HG03565 (cell line): ENCODE data around the gene TERB1.

Experiments
- ATAC-seq: cut with Tn5 transposase; IDR thresholded peaks from one replicate; pipeline ENCODE4 v1.9.1; 2021; ENCODE audit warnings: mild to moderate bottlenecking, moderate library complexity; ENCODE audit not compliant: unreplicated experiment

Gene TERB1

GRCh38 chr16:66801320-66802105 is at the start of gene TERB1:
TSS of gene TERB1 (minus strand) at chr16:66801584. CDS start at chr16:66796798, 4,786 bp downstream.
- no peak for ATAC-seq

DNA sequence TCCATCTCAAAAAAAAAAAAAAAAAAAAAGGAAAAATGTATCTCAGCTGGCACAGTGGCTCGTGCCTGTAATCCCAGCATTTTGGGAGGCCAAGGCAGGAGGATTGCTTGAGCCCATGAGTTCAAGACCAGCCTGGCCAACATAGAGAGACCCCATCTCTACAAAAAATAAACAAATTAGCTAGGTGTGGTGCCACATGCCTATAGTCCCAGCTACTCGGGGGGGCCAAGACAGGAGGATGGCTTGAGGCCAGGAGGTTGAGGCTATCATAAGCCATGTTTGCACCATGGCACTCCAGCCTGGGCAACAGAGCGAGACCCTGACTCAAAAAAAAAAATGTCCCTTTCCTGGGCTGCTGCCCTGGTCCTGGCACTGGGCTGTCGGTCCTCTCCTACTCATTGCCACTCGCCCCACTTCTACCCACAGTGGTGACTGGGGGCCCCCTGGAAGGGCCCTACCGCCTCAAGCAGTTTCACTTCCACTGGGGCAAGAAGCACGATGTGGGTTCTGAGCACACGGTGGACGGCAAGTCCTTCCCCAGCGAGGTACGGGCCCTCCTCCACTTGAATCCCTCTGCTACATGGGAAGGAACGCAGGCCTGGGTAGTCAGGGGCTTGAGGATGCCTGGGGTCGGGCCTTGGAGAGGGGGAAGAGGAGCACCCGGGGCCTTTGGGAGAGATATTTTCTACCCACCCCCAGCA is 48.9 kb upstream of the TERB1 start:
- ATAC-seq: no peak

DNA sequence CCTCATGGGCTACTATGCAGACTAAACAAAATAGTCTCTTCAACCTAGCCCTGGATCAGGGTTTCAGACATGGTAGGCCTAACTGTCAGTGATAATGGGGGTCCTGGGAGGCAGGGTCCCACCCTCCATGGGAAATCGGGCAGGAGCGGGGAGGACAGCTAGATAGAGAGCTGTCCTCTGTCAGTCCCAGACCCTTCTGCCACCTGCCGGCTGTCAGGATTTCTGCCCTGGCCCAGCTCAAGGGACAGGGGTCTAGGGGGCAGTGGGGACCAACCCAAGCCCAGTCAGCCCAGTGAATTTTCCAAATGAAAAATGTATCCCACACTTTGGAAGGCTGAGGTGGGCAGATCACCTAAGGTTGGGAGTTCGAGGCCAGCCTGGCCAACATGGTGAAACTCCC is 48.2 kb upstream of the TERB1 start:
- no peak for ATAC-seq

- no peak for ATAC-seq
These were observed 47.6 kb upstream of the TERB1 start for GRCh38 chr16:66849021-66849420.

DNA sequence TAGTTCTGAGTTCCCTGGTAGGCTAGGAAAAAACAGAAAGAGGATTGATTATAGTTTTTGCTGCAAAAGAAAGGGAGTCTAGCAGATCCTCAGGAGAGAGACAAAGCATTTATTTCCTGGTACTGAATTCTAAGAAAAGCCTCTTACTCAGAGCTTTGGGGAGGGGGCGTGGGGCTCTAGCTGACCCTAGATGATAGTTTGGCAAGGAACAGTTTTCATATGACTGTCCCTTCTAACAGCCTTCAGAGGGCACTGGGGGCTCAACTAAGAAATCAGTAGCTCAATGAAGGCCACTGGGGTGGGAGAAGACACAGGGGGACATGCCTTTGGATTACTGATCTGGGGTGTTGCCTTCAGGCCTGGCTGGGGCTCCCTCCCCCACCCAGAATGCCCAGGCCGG is 46.8 kb upstream of the TERB1 start:
- ATAC-seq: no peak

- no peak for ATAC-seq
These were observed 46.2 kb upstream of the TERB1 start for GRCh38 chr16:66847533-66848067.

GRCh38 chr16:66846831-66847230 is 45.4 kb upstream of the TERB1 start:
- no peak for ATAC-seq

DNA sequence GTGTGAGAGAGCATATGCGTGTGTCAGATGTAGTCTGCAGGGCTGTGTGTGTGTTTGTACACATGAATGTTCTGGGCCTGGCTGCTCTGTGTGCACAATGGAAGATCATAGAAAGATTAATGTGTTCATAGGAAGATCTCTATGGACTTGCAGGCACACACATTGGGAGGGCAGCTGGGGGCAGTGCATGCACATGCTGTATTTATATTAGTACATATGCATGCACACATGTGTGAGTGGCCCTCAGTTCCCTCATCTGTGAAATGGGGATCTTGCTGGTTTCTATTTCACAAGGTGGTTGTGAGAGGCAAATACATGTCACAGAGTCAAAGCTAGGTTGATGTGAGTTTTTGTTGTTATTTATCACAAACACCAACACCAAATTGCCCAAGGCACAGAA is 44.9 kb upstream of the TERB1 start:
- ATAC-seq: no peak

DNA sequence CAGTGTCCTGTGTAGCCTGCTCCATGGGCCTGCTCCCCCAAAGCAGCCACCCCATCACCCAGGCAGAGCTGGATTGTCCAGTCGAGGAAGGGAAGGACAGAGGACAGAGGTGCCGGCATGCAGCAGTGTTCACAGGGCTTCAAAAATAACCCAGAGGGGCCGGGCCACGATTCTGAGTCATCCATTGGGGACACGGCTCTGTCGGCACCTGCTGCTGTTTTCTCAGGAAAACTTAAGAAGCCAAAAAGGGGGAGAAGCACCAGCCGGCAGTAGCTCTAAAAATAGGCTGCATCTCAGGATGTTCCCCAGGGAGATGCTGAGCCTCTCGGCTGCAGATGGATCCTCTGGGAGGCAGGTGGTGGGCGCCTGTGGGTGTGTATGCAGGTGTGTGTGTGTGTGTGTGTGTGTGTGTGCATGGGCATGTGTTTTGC is 44.4 kb upstream of the TERB1 start:
- ATAC-seq: no peak

- no peak for ATAC-seq
These were observed 43.7 kb upstream of the TERB1 start for GRCh38 chr16:66845080-66845410.

DNA sequence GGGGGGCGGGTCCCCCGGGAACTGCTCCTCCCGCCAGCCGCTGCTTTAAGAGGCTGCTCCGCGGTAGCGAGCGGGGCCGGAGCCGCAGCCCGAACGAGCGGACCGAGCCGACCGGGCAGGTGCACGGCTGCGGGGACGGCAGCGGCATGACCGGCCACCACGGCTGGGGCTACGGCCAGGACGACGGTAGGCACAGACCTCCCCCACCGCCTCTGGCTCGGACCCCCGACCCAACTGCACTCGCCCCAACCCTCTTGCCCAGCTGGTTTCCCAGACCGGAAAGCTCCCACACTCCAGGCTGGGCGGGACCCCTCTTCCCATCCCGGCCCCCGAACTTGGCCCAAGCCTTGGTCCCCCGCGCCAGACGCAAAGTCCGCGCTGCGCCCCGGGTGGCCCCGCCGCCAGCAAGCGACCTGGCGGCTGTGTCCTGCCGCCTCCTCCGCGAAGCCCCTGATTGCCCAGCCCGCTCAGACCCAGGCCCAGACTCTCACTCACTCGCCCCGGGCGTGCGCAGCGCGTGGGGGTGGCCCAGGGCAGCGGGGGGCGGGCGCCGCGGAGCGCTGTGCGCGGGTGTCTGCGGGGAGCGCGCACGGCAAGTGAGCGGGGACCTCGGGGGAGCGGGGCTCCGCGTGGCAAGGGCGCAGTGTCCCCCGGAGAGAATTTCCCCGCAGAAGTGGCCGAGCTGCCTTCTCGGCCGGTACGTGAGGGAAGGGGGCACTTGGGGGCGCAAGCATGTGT is 43.1 kb upstream of the TERB1 start, which contains the start of gene CA7:
TSS of gene CA7 (plus strand) at position 73 of the 738 bp plus-strand sequence. CDS start at position 147, 74 bp downstream.
- ATAC-seq: no peak

DNA sequence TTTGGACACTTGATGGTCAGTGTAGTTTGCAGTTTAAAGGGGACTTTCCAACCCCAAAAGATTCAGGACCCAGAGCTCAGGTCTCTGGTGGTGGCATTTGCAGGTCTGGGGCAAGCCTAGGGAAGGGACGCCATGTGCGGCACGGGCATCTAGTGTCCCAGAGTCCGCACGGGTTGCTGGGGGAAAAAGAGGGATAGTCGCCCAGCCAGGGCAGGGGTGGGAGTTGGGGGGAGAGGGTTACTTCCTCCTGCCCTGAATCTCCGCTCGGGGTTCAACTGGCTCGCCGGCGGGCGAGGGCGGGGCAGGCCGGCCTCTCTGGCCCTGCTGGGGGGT is 42.6 kb upstream of the TERB1 start:
- no peak for ATAC-seq

- ATAC-seq: no peak
These were observed 41.8 kb upstream of the TERB1 start for GRCh38 chr16:66843191-66843590.

DNA sequence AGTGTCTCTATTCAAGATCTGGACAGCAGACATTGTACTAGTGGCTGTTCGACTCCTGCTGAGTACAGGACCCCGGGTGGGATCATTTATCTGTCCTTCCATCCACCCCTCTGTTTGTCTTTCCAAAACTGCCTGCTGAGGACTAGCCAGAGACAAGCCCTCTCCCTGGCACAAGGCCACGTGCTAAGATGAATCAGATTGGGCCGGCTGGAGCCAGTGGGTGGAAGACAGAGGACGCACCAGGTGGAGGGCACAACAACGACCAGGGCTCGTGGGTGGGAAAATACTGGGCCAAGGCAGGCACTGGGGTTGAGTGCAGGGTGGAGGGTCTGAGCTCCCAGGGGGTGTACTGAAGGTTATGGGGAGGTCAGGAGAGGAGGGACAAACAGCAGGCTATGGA is 41.4 kb upstream of the TERB1 start:
- ATAC-seq: no peak

GRCh38 chr16:66841366-66841765 is 40.0 kb upstream of the TERB1 start:
- ATAC-seq: no peak

DNA sequence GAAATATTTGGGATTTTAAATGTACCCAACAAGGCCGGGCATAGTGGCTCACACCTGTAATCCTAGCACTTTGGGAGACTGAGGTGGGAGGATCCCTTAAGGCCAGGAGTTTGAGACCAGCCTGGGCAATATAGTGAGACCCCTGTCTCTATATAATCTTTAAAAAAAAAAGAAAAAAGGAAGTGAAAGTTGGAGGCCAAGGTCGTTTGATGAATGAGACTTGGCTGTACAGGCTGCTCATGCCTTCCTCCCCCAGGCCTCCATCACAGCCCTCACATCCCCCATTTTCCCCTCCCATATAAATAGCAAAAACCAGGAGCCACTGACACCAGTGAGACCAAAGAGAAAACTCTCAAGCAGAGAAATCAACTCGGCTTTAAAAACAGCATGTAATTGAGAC is 39.5 kb upstream of the TERB1 start:
- ATAC-seq: no peak

- ATAC-seq: no peak
These were observed 33.4 kb upstream of the TERB1 start for GRCh38 chr16:66834746-66835145.

DNA sequence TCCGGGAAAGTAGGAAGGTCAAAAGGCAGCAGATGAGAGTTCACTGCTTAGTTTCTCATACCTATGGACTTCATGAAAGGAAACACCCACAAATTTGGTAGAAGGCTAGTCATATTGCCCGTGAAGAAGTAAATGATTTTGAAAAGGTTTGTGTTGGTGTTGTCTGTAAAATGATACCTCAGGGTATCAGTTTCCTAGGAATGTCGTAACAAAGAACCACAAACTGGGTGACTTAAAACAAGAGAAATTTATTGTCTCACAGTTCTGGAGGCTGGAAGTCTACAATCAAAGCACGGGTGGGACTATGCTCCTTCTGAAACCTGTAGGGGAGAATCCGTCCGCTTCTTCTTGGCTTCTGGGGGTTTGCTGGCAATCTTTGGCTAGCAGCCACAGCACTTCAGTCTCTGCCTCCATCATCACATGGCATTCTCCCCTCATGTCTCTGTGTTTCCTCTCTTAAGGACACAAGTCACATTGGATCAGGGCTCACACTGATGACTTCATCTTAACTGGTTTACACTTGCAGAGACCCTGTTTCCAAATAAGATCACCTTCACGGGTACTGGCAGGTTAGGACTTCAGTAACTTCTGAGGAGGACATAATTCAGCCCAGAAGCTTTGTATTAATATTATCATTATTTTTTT is 31.4 kb upstream of the TERB1 start:
- ATAC-seq: no peak

GRCh38 chr16:66832190-66832589 is 30.8 kb upstream of the TERB1 start:
- no peak for ATAC-seq

DNA sequence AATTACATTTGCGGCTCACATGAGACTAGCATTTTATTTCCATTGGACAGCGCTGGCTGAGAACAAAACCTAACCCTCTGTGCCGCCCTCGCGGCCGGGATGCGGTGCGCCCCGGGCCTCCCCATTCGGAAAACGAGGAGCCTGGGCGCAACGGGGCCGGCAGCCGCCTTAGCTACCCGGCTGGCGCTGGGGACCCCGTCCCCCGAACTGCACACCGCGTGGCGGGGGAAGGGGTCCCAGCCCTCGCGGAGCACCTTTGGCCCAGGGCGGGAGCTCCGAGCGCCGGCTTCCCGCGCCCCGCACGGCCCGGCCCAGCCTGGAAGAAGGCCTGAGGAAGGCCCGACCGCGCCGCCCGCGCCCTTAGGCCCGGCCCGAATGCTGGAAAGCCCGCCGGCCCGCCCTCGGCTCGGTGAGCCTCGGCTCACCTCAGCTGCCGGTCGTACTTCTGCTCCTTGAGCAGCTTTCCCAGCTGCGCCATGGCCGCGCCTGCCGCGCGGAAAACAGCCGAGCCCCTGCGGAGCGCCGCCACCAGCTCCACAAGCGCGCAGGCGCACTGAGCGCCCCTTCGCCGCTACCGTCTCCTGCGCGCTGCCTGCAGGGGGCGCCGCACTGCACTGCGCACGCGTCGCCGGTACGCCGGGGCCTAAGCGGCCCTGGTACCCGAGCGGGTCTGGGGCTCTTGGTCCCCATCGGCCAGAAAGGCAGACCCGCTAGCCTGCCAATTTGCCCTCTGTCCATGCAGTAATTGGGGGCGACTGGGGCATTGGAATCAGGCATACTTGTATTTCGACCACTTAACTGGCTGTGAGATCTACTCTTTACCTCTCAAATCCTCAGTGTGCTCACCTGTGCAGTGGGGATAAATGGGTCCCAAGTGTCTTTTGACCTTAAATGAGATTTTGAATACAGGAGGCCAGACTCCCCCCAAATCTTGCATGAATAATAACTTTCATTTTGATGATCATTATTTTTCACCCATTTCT is 29.3 kb upstream of the TERB1 start, which contains the start of gene NAE1:
TSS of gene NAE1 (minus strand) at position 555 of the 983 bp plus-strand sequence. CDS start at position 478, 77 bp downstream.
- peak; percentile 89 for ATAC-seq
